GM18868 (cell line): ENCODE results near the gene RNF183.

Experiments
- ATAC-seq: cut with Tn5 transposase; IDR thresholded peaks from one replicate; pipeline ENCODE4 v1.9.1; 2021; ENCODE audit warnings: mild to moderate bottlenecking, moderate library complexity; ENCODE audit not compliant: unreplicated experiment

Gene RNF183

DNA sequence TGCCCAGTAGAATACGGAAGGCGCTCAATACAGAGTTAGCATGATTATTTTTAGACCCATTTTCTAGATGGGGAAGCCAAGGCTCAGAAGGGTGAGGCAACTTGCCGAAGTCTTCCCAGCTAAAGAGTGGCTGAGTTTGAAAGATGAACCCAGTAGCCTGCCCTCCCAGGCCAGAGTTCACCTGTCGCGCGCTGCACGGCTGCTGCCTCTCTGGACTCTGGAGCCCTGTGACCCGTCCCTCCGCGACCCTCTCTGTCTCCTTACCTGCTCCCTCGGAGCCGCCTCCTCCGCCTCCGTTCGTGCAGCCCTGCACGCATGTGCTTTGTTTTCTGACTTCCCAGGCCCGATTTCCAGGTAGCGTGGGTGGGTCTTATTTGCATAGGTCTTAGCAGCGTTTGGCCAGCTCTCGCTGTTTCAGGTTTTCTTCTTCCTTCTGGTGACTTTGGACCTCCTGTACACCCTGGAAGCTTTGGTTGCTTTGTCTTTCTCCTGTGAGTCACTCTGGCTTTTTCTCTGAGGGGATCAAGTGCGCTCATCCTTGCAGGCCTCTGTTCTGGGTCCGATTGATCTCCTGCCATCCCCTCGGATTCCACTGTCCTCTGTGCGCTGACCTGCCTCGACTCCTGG is at the start of gene RNF183:
RNF183 (minus strand) TSS at position 585 of the 627 bp plus-strand sequence. CDS start 5,192 bp downstream, outside the sequence.
- ATAC-seq = no peak

- no peak for ATAC-seq
Measured at GRCh38 chr9:113352411-113352810, 49.2 kb upstream of the RNF183 start.

GRCh38 chr9:113352006-113352405 is 48.8 kb upstream of the RNF183 start:
- no peak for ATAC-seq

DNA sequence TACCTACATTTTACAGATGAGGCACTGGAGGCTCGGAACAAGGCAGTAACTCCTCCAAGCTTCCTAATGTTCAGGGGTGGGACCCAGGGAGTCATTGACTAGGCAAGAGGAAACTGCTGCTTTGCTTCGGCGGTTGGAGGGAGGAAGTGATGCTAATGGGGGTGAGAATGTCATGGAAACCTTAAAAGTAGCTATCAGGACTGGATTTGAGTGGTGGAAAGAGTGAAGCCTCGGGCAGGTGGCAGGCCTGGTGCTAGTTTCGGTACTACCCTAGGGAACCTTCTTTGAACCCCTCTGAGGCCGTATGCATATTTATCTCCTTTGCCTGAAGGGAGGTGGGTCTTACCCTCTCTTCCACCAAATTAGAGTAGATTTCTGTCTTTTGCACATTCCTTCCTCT is 47.8 kb upstream of the RNF183 start:
- ATAC-seq = peak; percentile 33

- ATAC-seq = peak; percentile 14
Measured at GRCh38 chr9:113350107-113350661, 47.0 kb upstream of the RNF183 start.

DNA sequence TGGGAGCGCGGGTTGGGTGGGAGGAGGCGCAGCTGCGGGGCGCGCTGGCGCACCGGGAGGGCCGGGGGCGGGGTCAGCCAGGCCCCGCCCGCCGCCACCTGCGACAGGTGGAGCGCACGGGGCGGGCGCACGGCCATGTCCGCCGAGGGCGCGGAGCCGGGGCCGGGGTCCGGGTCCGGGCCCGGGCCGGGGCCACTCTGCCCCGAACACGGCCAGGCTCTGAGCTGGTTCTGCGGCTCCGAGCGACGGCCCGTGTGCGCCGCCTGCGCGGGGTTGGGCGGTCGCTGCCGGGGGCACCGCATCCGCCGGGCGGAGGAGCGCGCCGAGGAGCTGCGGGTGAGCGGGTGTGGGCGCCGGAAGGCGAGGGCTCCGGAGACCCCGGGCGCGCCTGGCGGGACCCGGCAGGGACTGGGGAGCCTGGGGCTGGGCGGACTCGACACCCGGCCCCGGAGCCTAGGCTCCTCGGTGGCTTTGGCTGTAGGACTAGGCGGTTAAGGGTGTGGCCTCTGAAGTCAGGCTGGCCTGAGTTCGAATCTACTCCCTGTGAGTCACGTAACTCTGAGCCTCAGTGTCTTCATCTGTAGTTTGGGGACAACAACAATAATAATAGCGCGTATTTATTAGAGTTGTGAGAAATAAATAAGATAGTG is 46.4 kb upstream of the RNF183 start, which contains the start of gene BSPRY:
BSPRY (plus strand) TSS at position 97 of the 650 bp plus-strand sequence; CDS start at position 136, 39 bp downstream.
- peak; percentile 43 for ATAC-seq

- ATAC-seq = no peak
Measured at GRCh38 chr9:113349066-113349444, 45.9 kb upstream of the RNF183 start.

DNA sequence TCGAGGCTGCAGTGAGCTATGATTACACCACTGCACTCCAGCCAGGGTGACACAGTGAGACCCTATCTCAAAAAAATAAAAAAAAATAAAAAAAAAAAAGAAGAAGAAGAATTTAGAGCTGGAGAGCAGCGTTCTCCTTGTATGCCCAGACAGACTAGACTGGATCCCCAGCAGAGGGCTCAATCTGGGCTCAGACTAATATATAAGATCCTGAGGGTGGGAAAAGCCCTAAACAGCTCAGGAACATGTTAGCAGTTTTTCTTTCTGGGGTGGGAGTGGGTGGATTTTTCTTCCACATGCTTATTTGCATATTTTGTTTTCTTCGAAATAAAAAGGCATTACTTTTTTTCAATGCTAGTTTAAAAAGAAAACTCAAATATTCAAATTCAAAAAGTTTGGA is 45.3 kb upstream of the RNF183 start:
- ATAC-seq = no peak

- ATAC-seq = no peak
Measured at GRCh38 chr9:113345671-113346070, 42.5 kb upstream of the RNF183 start.

DNA sequence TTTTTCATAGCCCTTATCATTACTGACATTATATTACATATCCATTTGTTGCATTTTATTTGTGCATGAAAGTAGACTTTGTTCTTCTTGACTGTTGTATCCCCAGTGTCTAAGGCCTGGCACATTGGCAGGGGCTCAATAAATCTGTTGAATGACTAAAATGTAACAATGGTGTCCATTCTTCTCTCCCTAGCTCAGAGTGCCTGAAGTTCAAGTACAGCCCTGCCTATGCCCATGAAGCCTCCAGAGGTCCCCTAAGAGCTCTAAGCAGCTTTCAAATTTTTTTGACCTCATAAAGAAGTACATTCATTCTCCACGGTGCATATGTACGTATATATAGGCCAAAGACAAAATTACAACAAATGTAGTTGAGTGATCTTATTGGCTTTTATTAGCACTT is 42.0 kb upstream of the RNF183 start:
- ATAC-seq = no peak

DNA sequence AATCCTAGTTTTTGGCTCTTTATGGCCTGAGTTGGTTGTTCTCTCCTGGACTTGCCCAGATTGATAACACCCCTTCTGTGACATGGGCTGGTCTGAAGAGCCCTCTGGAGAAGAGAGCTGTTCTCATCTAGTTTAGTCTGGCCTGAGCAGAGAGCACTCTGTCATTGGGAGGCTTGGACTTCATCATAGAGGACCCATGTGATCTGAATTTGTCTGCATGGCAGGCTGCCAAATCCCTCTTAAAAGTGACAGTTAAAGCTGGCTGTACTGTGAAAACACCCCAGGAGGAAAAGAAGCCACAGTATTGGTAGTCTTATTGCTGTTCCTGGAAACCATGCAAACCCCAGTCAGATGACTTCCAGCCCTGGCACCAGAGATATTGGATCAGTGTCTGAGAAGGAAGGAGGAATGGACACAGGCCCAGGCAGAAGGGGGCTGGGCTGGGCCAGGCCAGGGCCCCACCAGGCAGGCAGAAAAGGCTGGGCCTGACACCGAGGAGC is 40.6 kb upstream of the RNF183 start:
- ATAC-seq = no peak

DNA sequence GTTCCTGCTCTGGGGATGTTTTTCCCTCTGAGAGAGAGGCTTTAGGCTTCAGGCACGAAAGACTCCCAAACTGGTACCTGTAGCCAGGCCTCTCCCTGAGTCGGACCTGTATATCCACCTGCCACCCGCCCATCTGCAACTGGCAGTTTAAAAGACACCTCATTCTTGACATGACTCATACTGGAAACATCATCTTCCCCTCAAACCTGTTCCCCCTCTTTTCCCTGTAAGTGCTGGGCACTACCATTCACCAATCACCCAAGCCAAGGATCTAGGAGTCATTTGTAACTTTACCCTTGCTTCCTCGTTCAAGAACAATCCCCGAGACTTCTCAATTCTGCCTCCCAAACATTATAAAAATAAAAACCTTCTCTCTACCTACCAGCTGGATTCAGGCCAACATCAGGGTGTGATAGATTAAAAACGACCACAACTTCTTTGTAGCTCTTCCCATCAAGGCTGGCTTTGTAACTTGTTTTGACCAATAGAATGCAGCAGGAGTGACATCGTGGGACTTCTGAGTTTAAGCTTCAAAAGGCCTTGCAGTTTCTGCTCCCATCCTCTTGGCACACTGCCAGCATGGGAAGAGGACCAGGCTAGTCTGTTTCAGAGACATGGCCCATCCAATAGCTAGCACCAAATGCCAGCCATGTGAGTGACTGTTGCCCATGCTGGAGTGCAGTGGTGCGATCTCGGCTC is 38.7 kb upstream of the RNF183 start:
- no peak for ATAC-seq

DNA sequence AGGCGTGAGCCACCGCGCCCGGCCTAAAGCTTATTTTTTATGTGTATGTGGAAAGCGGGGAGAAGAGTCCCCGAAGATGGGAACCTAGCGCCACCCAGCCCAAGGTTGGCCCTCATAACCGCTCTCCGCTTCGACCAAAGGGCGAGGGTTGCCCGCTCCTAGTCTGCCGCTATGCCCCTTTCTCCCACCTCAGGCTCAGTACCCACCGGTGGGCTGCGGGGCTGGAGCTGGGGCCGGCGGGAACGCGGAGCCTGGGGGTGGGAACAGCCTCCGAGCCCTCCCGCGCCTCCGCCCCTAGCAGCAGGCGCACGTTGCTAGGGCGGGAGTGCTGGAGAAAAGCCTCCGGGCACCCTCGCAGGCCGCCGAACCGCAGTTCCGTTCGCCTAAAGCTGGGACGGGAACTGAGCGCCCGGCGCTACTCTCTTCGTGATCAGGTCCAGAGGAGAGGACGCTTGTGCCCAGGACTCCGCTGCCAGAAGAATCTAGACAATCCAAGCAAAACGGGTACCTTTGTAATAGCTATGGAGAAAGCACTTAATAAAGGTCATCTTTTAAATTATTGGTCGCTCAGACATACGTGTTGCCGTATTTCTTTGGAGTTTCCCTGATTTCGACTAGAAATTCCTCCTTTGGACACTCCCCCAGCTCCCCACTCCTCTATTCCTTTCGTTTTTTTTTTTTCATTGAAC is 37.0 kb upstream of the RNF183 start, which contains the start of gene WDR31:
WDR31 (minus strand) TSS at position 265 of the 689 bp plus-strand sequence. CDS start 8,253 bp downstream, outside the sequence.
- peak; percentile 99 for ATAC-seq

GRCh38 chr9:113337714-113338113 is 34.5 kb upstream of the RNF183 start:
- ATAC-seq = no peak

DNA sequence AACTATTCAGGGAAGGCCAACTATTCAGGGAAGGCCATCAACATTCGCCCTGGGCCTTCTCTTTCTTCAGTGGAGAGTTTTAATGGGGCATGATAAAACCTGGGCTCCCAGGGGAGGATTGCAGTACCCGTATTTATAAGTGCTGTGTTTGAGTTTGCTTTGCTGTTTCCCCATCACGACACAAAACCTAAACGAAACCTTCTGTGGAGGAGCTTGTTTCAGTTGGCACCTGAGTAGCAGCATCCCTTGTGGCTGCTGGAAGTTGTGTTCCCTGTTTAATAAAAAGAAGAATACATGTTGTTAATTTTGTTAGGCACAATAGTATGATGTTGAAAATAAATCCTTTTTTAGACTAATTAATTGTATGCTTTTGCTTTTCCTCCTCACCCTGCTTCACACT is 28.6 kb upstream of the RNF183 start:
- ATAC-seq = no peak

DNA sequence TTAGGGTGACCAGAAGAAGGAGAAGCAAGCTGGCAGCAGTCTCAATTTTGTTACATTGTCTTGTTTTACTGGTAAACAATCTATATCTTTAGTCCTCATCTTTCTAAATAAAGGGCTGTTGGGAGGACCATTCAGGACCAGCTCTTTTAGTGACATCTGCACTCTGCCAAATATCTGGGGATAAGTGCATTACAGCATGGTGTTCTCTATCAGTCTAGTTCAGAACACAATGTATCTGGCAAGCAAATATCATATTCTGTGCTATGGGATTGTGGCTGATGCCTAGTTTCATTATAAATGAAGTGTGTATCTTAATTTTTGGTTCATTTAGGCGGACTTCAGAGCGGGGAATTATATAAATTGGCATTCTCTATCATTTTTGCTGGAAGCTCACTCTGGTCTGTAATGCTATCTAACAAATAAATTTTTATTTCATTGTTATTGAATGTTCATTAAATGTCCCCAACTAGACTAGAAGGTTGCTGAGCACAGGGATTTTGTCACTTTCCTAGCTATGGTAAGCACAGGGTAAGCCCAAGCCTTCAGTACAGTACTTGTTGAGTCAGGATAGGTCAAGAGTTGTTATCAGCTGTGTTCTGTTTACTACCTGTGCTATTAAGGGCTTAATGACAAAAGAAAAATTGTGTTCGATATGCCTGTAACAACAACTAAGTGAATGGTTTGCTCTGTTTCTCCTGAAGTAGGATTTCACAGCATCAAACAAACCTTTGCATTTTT is 25.0 kb upstream of the RNF183 start:
- no peak for ATAC-seq

DNA sequence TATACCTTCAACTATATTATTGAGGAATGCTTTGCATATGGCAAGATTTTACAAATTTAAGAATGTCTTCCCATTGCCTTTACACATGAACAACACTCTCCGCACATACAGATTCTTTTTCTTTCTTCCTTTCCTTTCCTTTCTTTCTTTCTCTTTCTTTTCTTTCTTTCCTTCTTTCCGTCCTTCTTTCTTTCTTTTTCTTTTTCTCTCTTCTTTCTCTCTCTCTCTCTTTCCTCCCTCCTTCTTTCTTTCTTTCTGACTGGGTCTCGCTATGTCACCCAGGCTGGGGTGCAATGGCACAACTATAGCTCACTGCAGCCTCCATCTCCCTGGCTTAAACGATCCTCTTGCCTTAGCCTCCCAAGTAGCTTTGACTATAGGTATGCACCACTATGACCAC is 23.1 kb upstream of the RNF183 start:
- no peak for ATAC-seq

- ATAC-seq = no peak
Measured at GRCh38 chr9:113322671-113323070, 19.5 kb upstream of the RNF183 start.

GRCh38 chr9:113320051-113320450 is 16.9 kb upstream of the RNF183 start:
- no peak for ATAC-seq

DNA sequence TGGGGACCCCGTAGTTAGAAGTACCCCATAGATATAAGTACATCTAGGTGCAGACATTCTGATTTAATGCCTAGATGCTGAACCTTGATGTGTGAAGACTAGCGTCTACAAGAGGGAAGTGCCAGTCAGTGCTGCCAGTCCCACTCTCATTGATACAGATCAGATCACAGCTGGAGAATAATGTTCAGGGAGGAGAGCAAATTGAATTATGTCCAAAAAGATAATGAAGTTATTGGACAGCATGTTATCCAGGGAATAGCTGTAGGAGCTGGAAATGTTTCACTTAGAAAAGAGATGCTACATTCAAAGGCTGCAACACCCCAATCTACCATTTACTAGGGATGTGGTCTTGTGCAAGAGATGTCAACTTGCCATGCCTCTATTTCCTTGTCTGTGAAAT is 15.9 kb upstream of the RNF183 start:
- ATAC-seq = no peak
